H9 (cell line): ENCODE data around the gene ZMIZ2. TPM values are rescaled to one million over a fixed set of nuclear protein-coding genes. Genes with fewer than 3 reads are reported as not detected.

Source experiments
- DNase-seq: peaks from one replicate; pipeline ENCODE4 v3.0.0-alpha.2; 2017
- H2AFZ ChIP-seq: one replicate; pipeline ENCODE4 v1.6.1; 2013; ENCODE audit warnings: mild to moderate bottlenecking, low read length, control low read depth, moderate library complexity
- H2AK5ac ChIP-seq: 2 replicates; pipeline ENCODE4 v1.6.1; 2013; ENCODE audit warnings: low read length, control low read depth, mixed read lengths; ENCODE audit not compliant: insufficient read length
- H2BK120ac ChIP-seq: one replicate; pipeline ENCODE4 v1.6.1; 2013; ENCODE audit warnings: low read depth, mild to moderate bottlenecking, low read length, control low read depth, inconsistent platforms; ENCODE audit not compliant: poor library complexity, severe bottlenecking
- H2BK12ac ChIP-seq: 2 replicates; pipeline ENCODE4 v1.6.1; 2013; ENCODE audit warnings: low read length, control low read depth, mixed read lengths, low read depth; ENCODE audit not compliant: insufficient read length
- H2BK15ac ChIP-seq: 2 replicates; pipeline ENCODE4 v1.6.1; 2013; ENCODE audit warnings: low read depth, low read length, control low read depth
- H2BK20ac ChIP-seq: one replicate; pipeline ENCODE4 v1.6.1; 2013; ENCODE audit warnings: low read depth, mild to moderate bottlenecking, low read length, control low read depth, inconsistent platforms; ENCODE audit not compliant: poor library complexity, severe bottlenecking
- H2BK5ac ChIP-seq: 2 replicates; pipeline ENCODE4 v1.6.1; 2013; ENCODE audit warnings: low read length, control low read depth, mixed read lengths; ENCODE audit not compliant: insufficient read length
- H3K14ac ChIP-seq: 2 replicates; pipeline ENCODE4 v1.6.1; 2013; ENCODE audit warnings: low read length, control low read depth; ENCODE audit not compliant: insufficient read depth
- H3K18ac ChIP-seq: 2 replicates; pipeline ENCODE4 v1.6.1; 2013; ENCODE audit warnings: low read depth, mild to moderate bottlenecking, mixed read lengths, low read length, control low read depth; ENCODE audit not compliant: insufficient read length
- H3K23ac ChIP-seq: 2 replicates; pipeline ENCODE4 v1.6.1; 2013; ENCODE audit warnings: low read length, control low read depth, mixed read lengths, low read depth; ENCODE audit not compliant: insufficient read length
- H3K23me2 ChIP-seq: 2 replicates; pipeline ENCODE4 v1.6.1; 2013; ENCODE audit warnings: low read depth, mild to moderate bottlenecking, mixed read lengths, low read length, control low read depth; ENCODE audit not compliant: insufficient read length, poor library complexity, severe bottlenecking
- H3K27ac ChIP-seq: 2 replicates; pipeline ENCODE4 v1.5.1; 2013; ENCODE audit warnings: low read length, control low read depth, mixed read lengths, low read depth; ENCODE audit not compliant: insufficient read length
- H3K27me3 ChIP-seq: 2 replicates; pipeline ENCODE4 v1.6.1; 2013; ENCODE audit warnings: low read length, control low read depth, inconsistent platforms; ENCODE audit not compliant: insufficient read depth
- H3K4ac ChIP-seq: 2 replicates; pipeline ENCODE4 v1.6.1; 2013; ENCODE audit warnings: low read depth, mild to moderate bottlenecking, control low read depth, inconsistent platforms, low read length, moderate library complexity
- H3K4me1 ChIP-seq: 2 replicates; pipeline ENCODE4 v1.6.1; 2013; ENCODE audit warnings: low read length, control low read depth, inconsistent platforms; ENCODE audit not compliant: insufficient read depth
- H3K4me2 ChIP-seq: 2 replicates; pipeline ENCODE4 v1.6.1; 2013; ENCODE audit warnings: low read length, control low read depth, mixed read lengths; ENCODE audit not compliant: insufficient read length, insufficient read depth
- H3K56ac ChIP-seq: 2 replicates; pipeline ENCODE4 v1.6.1; 2013; ENCODE audit warnings: low read depth, mild to moderate bottlenecking, mixed read lengths, low read length, control low read depth; ENCODE audit not compliant: insufficient read length
- H3K79me1 ChIP-seq: 2 replicates; pipeline ENCODE4 v1.6.1; 2013; ENCODE audit warnings: low read depth, mild to moderate bottlenecking, moderate library complexity, low read length, control low read depth, inconsistent platforms; ENCODE audit not compliant: insufficient read depth, poor library complexity, severe bottlenecking
- H3K79me2 ChIP-seq: 2 replicates; pipeline ENCODE4 v1.6.1; 2013; ENCODE audit warnings: low read length, control low read depth, inconsistent platforms; ENCODE audit not compliant: insufficient read depth
- H3K9ac ChIP-seq: 2 replicates; pipeline ENCODE4 v1.6.1; 2013; ENCODE audit warnings: low read length, control low read depth, mixed read lengths; ENCODE audit not compliant: insufficient read length; ENCODE audit errors: extremely low read depth
- H3K9me3 ChIP-seq: one replicate; pipeline ENCODE4 v1.6.1; 2013; ENCODE audit warnings: low read depth, low read length, inconsistent platforms; ENCODE audit not compliant: control insufficient read depth
- H3T11ph ChIP-seq: one replicate; pipeline ENCODE4 v1.6.1; 2013; ENCODE audit warnings: mild to moderate bottlenecking, low read length, control low read depth, inconsistent platforms
- H4K20me1 ChIP-seq: one replicate; pipeline ENCODE4 v1.6.1; 2013; ENCODE audit not compliant: control insufficient read depth, insufficient read length, insufficient read depth
- H4K5ac ChIP-seq: 2 replicates; pipeline ENCODE4 v1.6.1; 2013; ENCODE audit warnings: low read depth, mild to moderate bottlenecking, mixed read lengths, low read length, control low read depth; ENCODE audit not compliant: insufficient read length
- H4K8ac ChIP-seq: replicated peaks from 2 replicates; pipeline ENCODE4 v1.6.1; 2013; ENCODE audit warnings: low read length, control low read depth, mixed read lengths, low read depth; ENCODE audit not compliant: insufficient read length
- H4K91ac ChIP-seq: 2 replicates; pipeline ENCODE4 v1.6.1; 2013; ENCODE audit warnings: low read depth, mild to moderate bottlenecking, moderate library complexity, mixed read lengths, low read length, control low read depth; ENCODE audit not compliant: insufficient read length
- H3K27ac Mint-ChIP-seq, 3 experiments: 2 replicates in 2 of 3; 3 replicates in 1 of 3; pipeline ENCODE4 v1.8.0; 2020 to 2021; ENCODE audit warnings: mixed read lengths in 3 of 3, mild to moderate bottlenecking in 1 of 3, moderate library complexity in 1 of 3
- H3K27me3 Mint-ChIP-seq: 2 replicates; pipeline ENCODE4 v1.8.0; 2021; ENCODE audit warnings: low read depth, mild to moderate bottlenecking, moderate library complexity, mixed read lengths
- H3K36me3 Mint-ChIP-seq, 3 experiments: 2 replicates in 2 of 3; 3 replicates in 1 of 3; pipeline ENCODE4 v1.8.0; 2020 to 2021; ENCODE audit warnings: low read depth in 3 of 3, mixed read lengths in 3 of 3; ENCODE audit not compliant: insufficient read depth in 1 of 3
- H3K4me1 Mint-ChIP-seq, 2 experiments: 2 replicates each; pipeline ENCODE4 v1.8.0; 2020; ENCODE audit warnings: mixed read lengths in 2 of 2
- H3K4me3 Mint-ChIP-seq, 2 experiments: 2 replicates in 1 of 2; 3 replicates in 1 of 2; pipeline ENCODE4 v1.8.0; 2020 to 2021; ENCODE audit warnings: mild to moderate bottlenecking in 2 of 2, mixed read lengths in 2 of 2, moderate library complexity in 1 of 2
- H3K9me3 Mint-ChIP-seq, 2 experiments: 2 replicates in 1 of 2; 3 replicates in 1 of 2; pipeline ENCODE4 v1.8.0; 2020; ENCODE audit warnings: mild to moderate bottlenecking in 2 of 2, mixed read lengths in 2 of 2, moderate library complexity in 1 of 2
- CTCF ChIP-seq: fragments of 200-600 bp; sonication (generic); conservative IDR thresholded peaks from 3 replicates; pipeline ENCODE4 v1.8.0; 2021; ENCODE audit warnings: antibody characterized with exemption, mild to moderate bottlenecking
- WGBS: extraction: QIAGEN DNeasy Blood & Tissue Kit; methylation state at CpG from one replicate; pipeline ENCODE4 v1.1.7; 2013; ENCODE audit warnings: missing lambda C conversion rate, low lambda C conversion rate, mixed read lengths; ENCODE audit not compliant: insufficient read length; ENCODE audit errors: extremely low coverage; 5-methylcytosine and 5-hydroxymethylcytosine counted together
- total RNA-seq: library from RNA; stranded (reverse); gene quantifications from 2 replicates; pipeline ENCODE4 v1.2.1, GENCODE V29; 2021

The ZMIZ2 gene
- total RNA-seq, 1 experiment from 2014 or later: 72.9 TPM

- peaks cover 1% of the 10 kb centered on the region; the same call in 1 of the 2 replicates for H3K27me3 Mint-ChIP-seq
- no peak overlapping the region for H3K4me2 ChIP-seq
- no peak overlapping the region for H2BK12ac ChIP-seq
- H2AFZ ChIP-seq: no peak overlapping the region
- no peak overlapping the region for H3K9ac ChIP-seq
- no peak overlapping the region for H2BK15ac ChIP-seq
- H3K9me3 ChIP-seq: no peaks in the 10 kb centered on the region
- H4K8ac ChIP-seq: no peak overlapping the region
- H3K14ac ChIP-seq: no peak overlapping the region
- no peak overlapping the region for H2AK5ac ChIP-seq
- no peak overlapping the region for H3K18ac ChIP-seq
- no peaks in the 10 kb centered on the region for H3K79me2 ChIP-seq
- WGBS: no CpG with 5 or more reads among the region's 19 CpGs
- no peaks in the 10 kb centered on the region for H4K20me1 ChIP-seq
- H3K4me1 Mint-ChIP-seq: peaks cover 5 to 8% of the 10 kb centered on the region in 2 experiments; a peak in 3 of 4 replicates
- H3K56ac ChIP-seq: no peak overlapping the region
- TF ChIP-seq CTCF: no peak
- H3K23ac ChIP-seq: no peak overlapping the region
- H3K27ac ChIP-seq: no peak overlapping the region
- H3K4me3 Mint-ChIP-seq: no peak overlapping the region
- no peak overlapping the region for H3K4ac ChIP-seq
- no peaks in the 10 kb centered on the region for H3K27me3 ChIP-seq
- no peak overlapping the region for H2BK20ac ChIP-seq
- no peak overlapping the region for H4K91ac ChIP-seq
- peaks cover 10 to 25% (median 22%) of the 10 kb centered on the region in 3 experiments; a peak in 6 of 7 replicates for H3K36me3 Mint-ChIP-seq
- DNase-seq: no peak
- no peaks in the 10 kb centered on the region for H3K23me2 ChIP-seq
- no peak overlapping the region for H3T11ph ChIP-seq
- H3K27ac Mint-ChIP-seq: peak overlapping the region in 1 of 3 experiments; percentile 74; a peak in 1 of 7 replicates
- no peak overlapping the region for H4K5ac ChIP-seq
- no peak overlapping the region for H2BK120ac ChIP-seq
- H3K4me1 ChIP-seq: no peaks in the 10 kb centered on the region
- no peaks in the 10 kb centered on the region for H3K79me1 ChIP-seq
- H3K9me3 Mint-ChIP-seq: no peaks in the 10 kb centered on the region
- no peak overlapping the region for H2BK5ac ChIP-seq
Measured at GRCh38 chr7:44709011-44709915, 39.4 kb upstream of the ZMIZ2 start.
